HEK293T (cell line): ENCODE data around the gene TMEM123.

ENCODE experiments used
- BHLHE40 ChIP-seq: fragments of 450-650 bp; IDR thresholded peaks from 2 replicates; pipeline ENCODE4 v1.6.1; 2016; ENCODE audit warnings: mild to moderate bottlenecking, moderate library complexity, borderline replicate concordance
- HDGF ChIP-seq: fragments of 450-650 bp; IDR thresholded peaks from 2 replicates; pipeline ENCODE4 v1.6.1; 2017; ENCODE audit warnings: antibody characterized with exemption, borderline replicate concordance
- LEF1 ChIP-seq: fragments of 450-650 bp; IDR thresholded peaks from 2 replicates; pipeline ENCODE4 v1.6.1; 2017; ENCODE audit warnings: mild to moderate bottlenecking, borderline replicate concordance
- NFRKB ChIP-seq: fragments of 450-650 bp; IDR thresholded peaks from 2 replicates; pipeline ENCODE4 v1.6.1; 2016; ENCODE audit warnings: mild to moderate bottlenecking, moderate library complexity
- SP1 ChIP-seq: fragments of 450-650 bp; IDR thresholded peaks from 2 replicates; pipeline ENCODE4 v1.6.1; 2017
- SUZ12 ChIP-seq: fragments of 450-650 bp; IDR thresholded peaks from 2 replicates; pipeline ENCODE4 v1.6.1; 2016; ENCODE audit warnings: mild to moderate bottlenecking

GRCh38 chr11:102500829-102501228, 48.3 kb upstream of the TMEM123 start:
- TF ChIP-seq BHLHE40: no peak
- TF ChIP-seq SP1: no peak
- TF ChIP-seq LEF1: no peak
- no peak for TF ChIP-seq HDGF
- no peak for TF ChIP-seq SUZ12
- no peak for TF ChIP-seq NFRKB
